Measurements from ENCODE around the gene DCST1.

Gene DCST1

GRCh38 chr1:155022136-155022926, 11.3 kb upstream of the DCST1 start:
- no peak for TF ChIP-seq SIN3A (IDR thresholded peaks at IDR 0.05; ENCODE audit: borderline replicate concordance, insufficient read depth, low read length)
- TF ChIP-seq REST (IDR thresholded peaks at IDR 0.05; ENCODE audit: insufficient read depth in 1 of 2, low read depth in 2 of 2, low read length in 2 of 2), result no peak
- TF ChIP-seq FOXP2 (optimal IDR thresholded peaks at IDR 0.05; ENCODE audit: borderline replicate concordance, extremely low read depth, extremely low read length, insufficient read depth), result no peak
- no peak for TF ChIP-seq TAF1 (IDR thresholded peaks at IDR 0.05; ENCODE audit: borderline replicate concordance, insufficient read depth, low read length)
- TF ChIP-seq POLR2AphosphoS5 (IDR thresholded peaks at IDR 0.05; ENCODE audit: low read depth, low read length), result no peak

- no peak for TF ChIP-seq POLR2AphosphoS5 (IDR thresholded peaks at IDR 0.05; ENCODE audit: low read depth, low read length)
Measured at GRCh38 chr1:155022927-155023236, 10.7 kb upstream of the DCST1 start.

DNA sequence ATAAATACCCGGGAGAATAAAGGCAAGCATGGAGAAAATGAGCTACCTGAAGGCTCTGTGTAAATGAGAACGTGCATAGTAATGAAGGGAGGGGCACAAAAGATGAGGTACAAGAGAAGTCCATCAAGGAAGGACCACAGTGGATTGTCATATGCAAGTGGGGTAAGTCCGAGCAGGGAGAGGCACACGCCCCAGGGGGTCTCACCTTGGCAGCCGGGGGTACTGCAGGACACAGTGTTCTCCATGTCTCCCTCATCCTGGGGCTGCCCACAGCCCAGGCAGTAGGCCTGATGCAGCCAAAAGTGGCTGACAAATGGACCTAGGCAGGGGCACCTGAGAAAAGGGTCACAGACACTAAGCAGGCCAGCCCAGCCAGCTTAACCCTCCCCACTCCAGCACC, 10.0 kb upstream of the DCST1 start:
- TF ChIP-seq POLR2AphosphoS5 (IDR thresholded peaks at IDR 0.05; ENCODE audit: low read depth, low read length) (no peak), FOXP2 (optimal IDR thresholded peaks at IDR 0.05; ENCODE audit: borderline replicate concordance, extremely low read depth, extremely low read length, insufficient read depth) (no peak)

GRCh38 chr1:155024315-155024714, 9.3 kb upstream of the DCST1 start:
- TF ChIP-seq POLR2AphosphoS5 (IDR thresholded peaks at IDR 0.05; ENCODE audit: low read depth, low read length), result no peak
- no peak for TF ChIP-seq SIN3A (IDR thresholded peaks at IDR 0.05; ENCODE audit: borderline replicate concordance, insufficient read depth, low read length)
- TF ChIP-seq TAF1 (IDR thresholded peaks at IDR 0.05; ENCODE audit: borderline replicate concordance, insufficient read depth, low read length), result no peak
- no peak for TF ChIP-seq REST (IDR thresholded peaks at IDR 0.05; ENCODE audit: insufficient read depth in 1 of 2, low read depth in 2 of 2, low read length in 2 of 2)
- no peak for TF ChIP-seq FOXP2 (optimal IDR thresholded peaks at IDR 0.05; ENCODE audit: borderline replicate concordance, extremely low read depth, extremely low read length, insufficient read depth)

- TF ChIP-seq FOXP2 (optimal IDR thresholded peaks at IDR 0.05; ENCODE audit: borderline replicate concordance, extremely low read depth, extremely low read length, insufficient read depth) (no peak), SIN3A (IDR thresholded peaks at IDR 0.05; ENCODE audit: borderline replicate concordance, insufficient read depth, low read length) (no peak), TAF1 (IDR thresholded peaks at IDR 0.05; ENCODE audit: borderline replicate concordance, insufficient read depth, low read length) (no peak), REST (IDR thresholded peaks at IDR 0.05; ENCODE audit: insufficient read depth in 1 of 2, low read depth in 2 of 2, low read length in 2 of 2) (no peak), POLR2AphosphoS5 (IDR thresholded peaks at IDR 0.05; ENCODE audit: low read depth, low read length) (no peak)
Measured at GRCh38 chr1:155026154-155026553, 7.5 kb upstream of the DCST1 start.

DNA sequence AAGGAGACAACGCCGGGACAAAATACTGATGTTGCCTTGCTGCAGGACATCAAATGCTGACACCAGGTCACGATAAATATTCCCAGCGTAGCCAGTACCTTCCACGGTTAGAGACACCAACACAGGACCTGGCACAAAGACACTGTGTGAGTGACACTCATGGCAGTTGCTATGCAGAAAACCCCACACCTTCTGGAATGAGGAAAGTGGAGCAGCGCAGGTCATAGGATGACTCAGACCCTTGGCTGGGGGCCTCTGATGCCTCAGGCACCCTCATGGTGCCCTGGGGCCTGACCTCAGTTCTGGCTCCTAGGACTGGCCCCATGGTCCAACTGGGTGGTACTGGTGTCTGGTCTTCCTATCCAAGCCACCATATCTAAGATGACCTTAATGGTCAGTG, 7.0 kb upstream of the DCST1 start:
- TF ChIP-seq TAF1 (IDR thresholded peaks at IDR 0.05; ENCODE audit: borderline replicate concordance, insufficient read depth, low read length), result no peak
- TF ChIP-seq REST (IDR thresholded peaks at IDR 0.05; ENCODE audit: insufficient read depth in 1 of 2, low read depth in 2 of 2, low read length in 2 of 2), result no peak
- no peak for TF ChIP-seq POLR2AphosphoS5 (IDR thresholded peaks at IDR 0.05; ENCODE audit: low read depth, low read length)
- TF ChIP-seq FOXP2 (optimal IDR thresholded peaks at IDR 0.05; ENCODE audit: borderline replicate concordance, extremely low read depth, extremely low read length, insufficient read depth), result no peak

Data from PFSK-1 (cell line).